Transverse colon (tissue), 4 donors: ENCODE data around the gene APELA. TPM values are rescaled to one million over a fixed set of nuclear protein-coding genes. Genes with fewer than 3 reads are reported as not detected.

Experiments
- DNase-seq: peaks from one replicate; pipeline ENCODE4 v3.0.0-alpha.2; 2019
- H3K27ac ChIP-seq, 4 donors: fragments of 200-600 bp; sonication (generic); 2 replicates each; pipeline ENCODE4 v1.5.1; 2016 to 2018; ENCODE audit warnings: inconsistent platforms in 4 of 4
- H3K27me3 ChIP-seq: fragments of 200-600 bp; sonication (generic); 2 replicates; pipeline ENCODE4 v1.5.1; 2017; ENCODE audit warnings: inconsistent platforms
- H3K36me3 ChIP-seq, 4 donors: fragments of 200-600 bp; sonication (generic); 2 replicates each; pipeline ENCODE4 v1.5.1; 2017 to 2019; ENCODE audit warnings: inconsistent platforms in 4 of 4
- H3K4me1 ChIP-seq, 4 donors: fragments of 200-600 bp; sonication (generic); 2 replicates each; pipeline ENCODE4 v1.5.1; 2017 to 2020; ENCODE audit warnings: inconsistent platforms in 4 of 4
- H3K4me3 ChIP-seq, 4 donors: fragments of 200-600 bp; sonication (generic); 1 replicate in 1 of 4; 2 replicates in 3 of 4; pipeline versions ENCODE4 v1.5.1 to v1.6.1; 2017 to 2019; ENCODE audit warnings: inconsistent platforms in 4 of 4
- H3K9me3 ChIP-seq, 2 donors: fragments of 200-600 bp; sonication (generic); 2 replicates each; pipeline ENCODE4 v1.5.1; 2017 to 2019; ENCODE audit warnings: inconsistent platforms in 2 of 2
- CTCF ChIP-seq, 5 experiments: fragments of 200-600 bp in 3 of 5; fragments of 450-650 bp in 2 of 5; sonication (generic) in 3 of 5; IDR thresholded peaks; 1 replicate in 2 of 5; 2 replicates in 3 of 5; pipeline ENCODE4 v1.5.1; 2016 to 2017; ENCODE audit warnings: antibody characterized with exemption in 5 of 5, inconsistent platforms in 3 of 5, mild to moderate bottlenecking in 2 of 5, moderate library complexity in 1 of 5
- EP300 ChIP-seq: sonication (generic); formaldehyde crosslinking; IDR thresholded peaks from one replicate; pipeline ENCODE4 v1.6.1; 2017; ENCODE audit warnings: antibody characterized with exemption, low read depth
- POLR2A ChIP-seq: fragments of 450-650 bp; IDR thresholded peaks from one replicate; pipeline ENCODE4 v1.6.1; 2016; ENCODE audit warnings: antibody characterized with exemption, mild to moderate bottlenecking, moderate library complexity
- POLR2AphosphoS5 ChIP-seq, 3 donors: sonication (generic); formaldehyde crosslinking; IDR thresholded peaks; one replicate each; pipeline ENCODE4 v1.6.1; 2016; ENCODE audit warnings: antibody characterized with exemption in 3 of 3
- WGBS, 2 donors: methylation state at CpG; one replicate each; pipeline ENCODE4 v1.1.5; 2018; ENCODE audit warnings: low coverage in 1 of 2; 5-methylcytosine and 5-hydroxymethylcytosine counted together
- in situ Hi-C, 4 donors: fragments of 200-750 bp; cut with MboI; loops; one replicate each; pipeline versions ENCODE4 v1.15.0 to v1.15.1; 2017; ENCODE audit warnings: low sequenced_read_pairs in 3 of 4, low pct_ligation_motif_present in 1 of 4, low pct_unique_long_range_greater_than_20kb in 1 of 4
- intact Hi-C: fragments of 100-400 bp; cut with DNase I; formaldehyde crosslinking; loops from one replicate; pipeline ENCODE4 v1.15.1; 2023; ENCODE audit warnings: low total_unique reads
- total RNA-seq, 4 donors: library from RNA; depleted of rRNA; stranded (reverse); fragments of >200 nt; gene quantifications; one replicate each; pipeline ENCODE4 v1.1.0, GENCODE V29; 2016

Gene APELA
- total RNA-seq, 4 donors from 2014 or later: not detected

- H3K9me3 ChIP-seq: no peaks in the 10 kb centered on the region
- 47 to 67% methylated on average over 1 to 2 of the region's 2 CpGs for WGBS, 2 donors
Measured at GRCh38 chr4:164847967-164848649, 28.9 kb upstream of the APELA start.

GRCh38 chr4:164856396-164856795, 20.6 kb upstream of the APELA start:
- no peak for DNase-seq
- intact Hi-C loops: no loop called here
- no peak overlapping the region for H3K27ac ChIP-seq
- H3K4me1 ChIP-seq: no peaks in the 10 kb centered on the region
- in situ Hi-C loops: no loop called here
- no peaks in the 10 kb centered on the region for H3K36me3 ChIP-seq
- no peaks in the 10 kb centered on the region for H3K27me3 ChIP-seq
- TF ChIP-seq POLR2A (no peak), POLR2AphosphoS5 (IDR thresholded peaks at IDR 0.05) (no peak), EP300 (no peak), CTCF (IDR thresholded peaks at IDR 0.05) (no peak)
- no peaks in the 10 kb centered on the region for H3K9me3 ChIP-seq
- WGBS, 2 donors: 85% methylated on average over 1 of the region's 1 CpG; no CpG with 5 or more reads in 1 of the 2 donors
- no peak overlapping the region for H3K4me3 ChIP-seq

More at GRCh38 chr4:164847967-164848649, 28.9 kb upstream of the APELA start:
- H3K27ac ChIP-seq: no peak overlapping the region
- no peaks in the 10 kb centered on the region for H3K27me3 ChIP-seq
- in situ Hi-C loops: no loop called here
- no peaks in the 10 kb centered on the region for H3K36me3 ChIP-seq
- H3K4me3 ChIP-seq: no peak overlapping the region
- intact Hi-C loops: no loop called here
- no peaks in the 10 kb centered on the region for H3K4me1 ChIP-seq
- TF ChIP-seq CTCF (IDR thresholded peaks at IDR 0.05) (no peak), POLR2A (no peak), EP300 (no peak), POLR2AphosphoS5 (IDR thresholded peaks at IDR 0.05) (no peak)
- no peak for DNase-seq

GRCh38 chr4:164866817-164867490, 10.0 kb upstream of the APELA start:
- in situ Hi-C loops: no loop called here
- Histone ChIP-seq H3K9me3 (no peaks in the 10 kb centered on the region), H3K27me3 (no peaks in the 10 kb centered on the region), H3K4me1 (no peaks in the 10 kb centered on the region), H3K36me3 (no peaks in the 10 kb centered on the region), H3K4me3 (no peak overlapping the region), H3K27ac (no peak overlapping the region)
- no peak for TF ChIP-seq POLR2A
- no peak for TF ChIP-seq EP300
- no peak for TF ChIP-seq POLR2AphosphoS5 (IDR thresholded peaks at IDR 0.05)
- TF ChIP-seq CTCF (IDR thresholded peaks at IDR 0.05): no peak
- WGBS, 2 donors: 23 to 33% methylated on average over 3 of the region's 3 CpGs
- no peak for DNase-seq
- intact Hi-C loops: no loop called here

DNA sequence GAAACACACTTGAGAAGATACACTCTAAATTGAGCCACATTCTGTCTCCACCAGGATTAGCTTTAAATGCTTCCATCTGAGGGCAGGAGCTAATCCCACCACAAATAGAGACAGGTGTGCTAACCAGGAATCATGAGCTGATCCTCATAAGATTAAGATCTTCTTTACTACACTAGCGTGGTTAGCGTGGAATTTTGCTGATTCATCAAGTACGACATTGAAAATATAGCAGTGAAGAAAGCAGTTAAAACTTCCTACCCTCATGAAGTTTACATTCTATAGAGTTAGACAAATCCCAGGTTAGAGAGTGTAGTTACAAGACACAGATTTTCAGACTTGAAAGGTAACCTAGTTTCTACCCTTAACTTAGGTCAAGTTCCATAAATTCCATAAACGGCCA, 5.3 kb upstream of the APELA start:
- no peaks in the 10 kb centered on the region for H3K9me3 ChIP-seq
- H3K36me3 ChIP-seq: no peaks in the 10 kb centered on the region
- H3K27me3 ChIP-seq: no peaks in the 10 kb centered on the region
- intact Hi-C loops: no loop called here
- no peak for DNase-seq
- in situ Hi-C loops: no loop called here
- no peak overlapping the region for H3K27ac ChIP-seq
- 86 to 94% methylated on average over 3 to 4 of the region's 4 CpGs for WGBS, 2 donors
- H3K4me1 ChIP-seq: peaks cover 0 to 1% (median 0%) of the 10 kb centered on the region in 4 donors
- TF ChIP-seq CTCF (IDR thresholded peaks at IDR 0.05) (no peak), POLR2AphosphoS5 (IDR thresholded peaks at IDR 0.05) (no peak), POLR2A (no peak), EP300 (no peak)
- no peak overlapping the region for H3K4me3 ChIP-seq
